Measurements from ENCODE around the gene SKAP1. TPM values are rescaled to one million over a fixed set of nuclear protein-coding genes. Genes with fewer than 3 reads are reported as not detected.

SKAP1 gene
- polyA plus RNA-seq, 3 donors, result 0.13 to 1.0 (median 0.52) TPM

GRCh38 chr17:48163809-48164208, 266.2 kb downstream of the SKAP1 start:
- Histone ChIP-seq H4K20me1 (ENCODE audit: insufficient read depth, low read length) (no peaks in the 10 kb centered on the region), H2AFZ (ENCODE audit: insufficient read depth, low read depth, low read length, poor library complexity, severe bottlenecking) (no peak overlapping the region), H3K27ac (ENCODE audit: low read depth in 1 of 2, low read length in 2 of 2) (no peak overlapping the region), H3K4me3 (replicated peaks in 1 of 3; ENCODE audit: low read depth in 2 of 3, low read length in 3 of 3) (no peak overlapping the region), H3K9me3 (replicated peaks in 1 of 2; ENCODE audit: control insufficient read depth in 1 of 2, insufficient read depth in 1 of 2, low read length in 2 of 2) (no peaks in the 10 kb centered on the region), H3K4me2 (replicated peaks; ENCODE audit: extremely low read depth, low read length, poor library complexity, severe bottlenecking) (no peak overlapping the region), H3K4me1 (ENCODE audit: control insufficient read depth in 1 of 2, insufficient read depth in 2 of 2, low read length in 2 of 2) (no peaks in the 10 kb centered on the region), H3K79me2 (ENCODE audit: insufficient read depth, low read length) (no peaks in the 10 kb centered on the region), H3K27me3 (ENCODE audit: control insufficient read depth in 2 of 2, insufficient read depth in 2 of 2, low read length in 2 of 2) (no peaks in the 10 kb centered on the region), H3K9ac (ENCODE audit: insufficient read depth, low read length, poor library complexity, severe bottlenecking) (no peak overlapping the region), H3K36me3 (replicated peaks in 1 of 2; ENCODE audit: control insufficient read depth in 1 of 2, insufficient read depth in 2 of 2, low read length in 2 of 2) (no peaks in the 10 kb centered on the region)
- intact Hi-C loops (cut with micrococcal nuclease), result no loop called here
- H3K4me1 Mint-ChIP-seq, result peaks cover 5% of the 10 kb centered on the region
- no peak overlapping the region for H3K4me3 Mint-ChIP-seq
- no peak overlapping the region for H3K27ac Mint-ChIP-seq
- no peak for DNase-seq
- no peaks in the 10 kb centered on the region for H3K9me3 Mint-ChIP-seq
- peaks cover 2 to 9% (median 3%) of the 10 kb centered on the region in 3 donors for H3K27me3 Mint-ChIP-seq (ENCODE audit: low read depth in 3 of 3)
- no CpG with 5 or more reads among the region's 1 CpG for WGBS (ENCODE audit: insufficient coverage)
- no peak for TF ChIP-seq CTCF (IDR thresholded peaks at IDR 0.05)
- H3K36me3 Mint-ChIP-seq, result no peaks in the 10 kb centered on the region

DNA sequence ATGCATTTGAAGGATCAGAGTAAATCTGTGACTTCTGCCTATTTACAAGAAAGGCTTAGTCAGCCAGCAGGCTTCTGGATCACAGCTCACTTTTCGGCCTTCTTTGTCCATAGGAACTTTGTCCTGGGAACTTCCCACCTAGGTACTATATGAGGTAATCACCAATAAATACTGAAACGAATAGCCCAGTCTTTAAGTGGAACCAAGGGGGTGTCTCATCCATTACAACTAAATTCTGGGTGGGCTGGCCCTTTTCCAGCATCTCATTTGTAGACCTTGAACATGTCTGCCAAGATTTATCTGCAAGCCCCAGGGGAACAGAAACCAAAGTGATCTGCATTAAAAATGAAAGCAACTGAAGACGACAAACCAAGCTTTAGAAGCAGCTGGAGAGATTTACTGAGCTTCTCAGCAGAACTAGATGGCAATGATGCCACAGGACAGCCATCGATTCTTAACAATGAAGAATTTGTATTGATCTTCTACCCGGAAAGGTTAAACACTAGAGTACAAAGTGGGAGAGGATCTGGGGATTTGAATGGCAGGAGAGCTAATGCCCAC, 267.0 kb downstream of the SKAP1 start:
- TF ChIP-seq CTCF (IDR thresholded peaks at IDR 0.05), result no peak
- Histone ChIP-seq H3K9me3 (replicated peaks in 1 of 2; ENCODE audit: control insufficient read depth in 1 of 2, insufficient read depth in 1 of 2, low read length in 2 of 2) (no peaks in the 10 kb centered on the region), H3K27ac (ENCODE audit: low read depth in 1 of 2, low read length in 2 of 2) (no peak overlapping the region), H3K4me2 (replicated peaks; ENCODE audit: extremely low read depth, low read length, poor library complexity, severe bottlenecking) (no peak overlapping the region), H3K4me3 (replicated peaks in 1 of 3; ENCODE audit: low read depth in 2 of 3, low read length in 3 of 3) (no peak overlapping the region), H3K79me2 (ENCODE audit: insufficient read depth, low read length) (no peaks in the 10 kb centered on the region), H3K36me3 (replicated peaks in 1 of 2; ENCODE audit: control insufficient read depth in 1 of 2, insufficient read depth in 2 of 2, low read length in 2 of 2) (no peaks in the 10 kb centered on the region), H2AFZ (ENCODE audit: insufficient read depth, low read depth, low read length, poor library complexity, severe bottlenecking) (peak overlapping the region; percentile 13), H3K27me3 (ENCODE audit: control insufficient read depth in 2 of 2, insufficient read depth in 2 of 2, low read length in 2 of 2) (no peaks in the 10 kb centered on the region), H3K4me1 (ENCODE audit: control insufficient read depth in 1 of 2, insufficient read depth in 2 of 2, low read length in 2 of 2) (no peaks in the 10 kb centered on the region), H3K9ac (ENCODE audit: insufficient read depth, low read length, poor library complexity, severe bottlenecking) (no peak overlapping the region), H4K20me1 (ENCODE audit: insufficient read depth, low read length) (no peaks in the 10 kb centered on the region)
- Mint-ChIP-seq H3K9me3 (no peaks in the 10 kb centered on the region), H3K36me3 (no peaks in the 10 kb centered on the region), H3K27ac (peak overlapping the region in 1 of 7 donors; percentile 38), H3K27me3 (ENCODE audit: low read depth in 3 of 3) (peaks cover 0 to 8% (median 3%) of the 10 kb centered on the region in 3 donors), H3K4me3 (peak overlapping the region in 1 of 2 donors; percentile 47), H3K4me1 (peaks cover 5% of the 10 kb centered on the region)
- intact Hi-C loops (cut with micrococcal nuclease), result no loop called here
- 61% methylated on average over 3 of the region's 5 CpGs for WGBS (ENCODE audit: insufficient coverage)
- DNase-seq, result no peak
